ENCODE results near the gene KNG1. TPM values are rescaled to one million over a fixed set of nuclear protein-coding genes. Genes with fewer than 3 reads are reported as not detected.
A peak's percentile ranks its signal among the peaks of the same experiment; 100 is the strongest.

KNG1 gene
- total RNA-seq, 2 donors from 2014 or later = not detected

DNA sequence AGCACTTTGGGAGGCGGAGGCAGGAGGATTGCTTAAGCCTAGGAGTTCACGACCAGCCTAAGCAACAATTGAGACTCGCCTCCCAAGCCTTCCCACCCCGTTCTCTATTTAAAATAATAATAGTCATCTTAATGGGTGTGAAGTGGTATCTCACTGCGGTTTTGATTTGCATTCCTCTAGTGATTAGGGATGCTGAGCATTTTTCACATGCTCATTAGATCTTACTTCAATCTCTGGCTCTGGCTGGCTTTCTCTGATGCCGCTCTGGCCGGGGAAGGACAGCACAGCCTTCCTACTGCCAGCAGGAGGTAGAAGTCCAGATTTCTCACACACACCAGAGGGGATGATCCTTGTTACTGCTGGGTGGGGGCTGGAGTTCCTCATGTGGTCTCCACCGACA lies 58.8 kb downstream of the KNG1 start:
- Mint-ChIP-seq H3K4me3 (no peak overlapping the region), H3K4me1 (no peaks in the 10 kb centered on the region), H3K36me3 (ENCODE audit: low read depth) (no peaks in the 10 kb centered on the region), H3K9me3 (no peaks in the 10 kb centered on the region), H3K27ac (no peak overlapping the region), H3K27me3 (no peaks in the 10 kb centered on the region)
- no peak for ATAC-seq (replicated peaks)

DNA sequence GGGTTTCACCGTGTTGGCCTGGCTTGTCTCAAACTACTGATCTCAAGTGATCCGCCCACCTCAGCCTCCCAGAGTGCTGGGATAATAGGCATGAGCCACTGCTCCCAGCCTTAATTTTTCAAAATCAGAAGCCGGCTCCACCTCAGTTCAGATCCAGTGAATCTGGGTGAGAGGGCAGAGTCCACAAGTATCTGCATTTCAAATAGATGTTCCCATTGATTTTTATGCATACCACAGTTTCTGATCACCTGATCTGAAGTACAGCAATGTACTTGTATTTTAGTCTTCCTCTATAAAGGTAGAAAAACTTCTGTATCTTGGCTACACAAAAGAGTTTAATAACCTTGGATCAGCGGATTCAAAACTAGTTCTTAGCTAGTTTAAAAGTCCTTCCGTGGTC lies 62.0 kb downstream of the KNG1 start:
- Mint-ChIP-seq H3K27ac (no peak overlapping the region), H3K4me1 (no peaks in the 10 kb centered on the region), H3K36me3 (ENCODE audit: low read depth) (peaks cover 19% of the 10 kb centered on the region), H3K4me3 (no peak overlapping the region), H3K9me3 (no peaks in the 10 kb centered on the region), H3K27me3 (no peaks in the 10 kb centered on the region)
- no peak for ATAC-seq (replicated peaks)

DNA sequence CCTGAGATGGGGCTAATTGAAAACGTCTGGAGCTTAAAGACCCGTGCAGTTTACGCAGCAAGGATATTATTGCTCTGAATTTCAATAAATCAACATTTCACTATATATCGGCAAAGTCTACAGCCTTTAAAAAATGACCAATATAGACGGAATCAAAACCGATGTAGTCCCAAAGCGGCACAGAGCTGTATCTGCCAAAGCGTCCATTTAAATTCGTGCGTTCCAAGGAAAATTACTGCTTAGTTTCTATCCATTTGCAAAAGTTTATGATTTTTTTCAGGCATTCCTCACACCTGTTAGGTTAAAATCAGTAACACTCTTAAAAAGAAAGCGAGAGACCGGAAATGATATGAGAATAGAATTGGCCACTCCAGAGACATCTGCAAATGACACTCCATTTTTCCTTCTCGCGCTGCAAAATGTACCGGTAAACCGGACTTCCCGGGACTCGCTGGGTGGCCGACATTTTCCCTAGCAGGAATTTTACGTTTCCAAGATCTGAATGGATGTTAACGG lies 65.4 kb downstream of the KNG1 start:
- H3K4me1 Mint-ChIP-seq = peaks cover 20% of the 10 kb centered on the region
- H3K4me3 Mint-ChIP-seq = peak overlapping the region; percentile 97
- no peaks in the 10 kb centered on the region for H3K27me3 Mint-ChIP-seq
- H3K9me3 Mint-ChIP-seq = no peaks in the 10 kb centered on the region
- peak; percentile 34 for ATAC-seq (replicated peaks)
- peak overlapping the region; percentile 100 for H3K27ac Mint-ChIP-seq
- peaks cover 53% of the 10 kb centered on the region for H3K36me3 Mint-ChIP-seq (ENCODE audit: low read depth)

DNA sequence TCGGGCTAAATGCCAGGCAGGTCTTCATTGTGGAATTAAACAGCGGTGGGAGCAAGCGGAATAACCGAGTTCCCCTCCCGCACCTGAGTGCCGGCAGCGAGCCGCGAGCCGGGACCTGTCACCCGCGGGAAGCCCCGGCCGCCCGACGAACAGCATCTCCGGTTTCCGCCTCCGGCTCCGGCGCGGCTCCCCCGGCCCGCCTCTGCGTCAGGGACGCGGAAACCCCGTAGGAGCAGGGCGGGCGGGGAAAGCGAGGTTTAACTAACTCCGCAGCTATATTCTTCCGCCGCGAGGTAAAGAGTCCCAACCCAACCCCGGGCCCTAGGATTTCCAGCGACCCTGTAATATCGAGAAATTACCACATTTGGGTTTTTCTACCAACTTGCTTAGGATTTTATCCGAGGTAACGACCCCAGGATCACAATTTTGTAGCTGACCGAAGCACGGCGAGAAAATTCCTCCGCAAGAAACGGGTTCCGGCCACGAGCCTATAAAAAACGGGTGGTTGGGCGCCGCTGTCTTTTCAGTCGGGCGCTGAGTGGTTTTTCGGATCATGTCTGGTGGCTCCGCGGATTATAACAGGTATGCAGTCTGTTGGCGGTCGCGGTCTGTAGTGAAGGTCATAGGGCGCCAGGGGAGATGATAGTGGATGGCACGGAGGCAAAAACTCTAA lies 66.0 kb downstream of the KNG1 start, which contains the start of gene EIF4A2:
EIF4A2 (plus strand) TSS at position 520 of the 673 bp plus-strand sequence; CDS start at position 554, 34 bp downstream.
- Mint-ChIP-seq H3K4me3 (peak within 1 kb of the TSS; percentile 97), H3K9me3 (no peaks in the 10 kb centered on the region), H3K27me3 (no peaks in the 10 kb centered on the region), H3K27ac (peak within 1 kb of the TSS; percentile 100), H3K36me3 (ENCODE audit: low read depth) (peaks cover 59% of the 10 kb centered on the region), H3K4me1 (peaks cover 26% of the 10 kb centered on the region)
- peak; percentile 78 for ATAC-seq (replicated peaks)

DNA sequence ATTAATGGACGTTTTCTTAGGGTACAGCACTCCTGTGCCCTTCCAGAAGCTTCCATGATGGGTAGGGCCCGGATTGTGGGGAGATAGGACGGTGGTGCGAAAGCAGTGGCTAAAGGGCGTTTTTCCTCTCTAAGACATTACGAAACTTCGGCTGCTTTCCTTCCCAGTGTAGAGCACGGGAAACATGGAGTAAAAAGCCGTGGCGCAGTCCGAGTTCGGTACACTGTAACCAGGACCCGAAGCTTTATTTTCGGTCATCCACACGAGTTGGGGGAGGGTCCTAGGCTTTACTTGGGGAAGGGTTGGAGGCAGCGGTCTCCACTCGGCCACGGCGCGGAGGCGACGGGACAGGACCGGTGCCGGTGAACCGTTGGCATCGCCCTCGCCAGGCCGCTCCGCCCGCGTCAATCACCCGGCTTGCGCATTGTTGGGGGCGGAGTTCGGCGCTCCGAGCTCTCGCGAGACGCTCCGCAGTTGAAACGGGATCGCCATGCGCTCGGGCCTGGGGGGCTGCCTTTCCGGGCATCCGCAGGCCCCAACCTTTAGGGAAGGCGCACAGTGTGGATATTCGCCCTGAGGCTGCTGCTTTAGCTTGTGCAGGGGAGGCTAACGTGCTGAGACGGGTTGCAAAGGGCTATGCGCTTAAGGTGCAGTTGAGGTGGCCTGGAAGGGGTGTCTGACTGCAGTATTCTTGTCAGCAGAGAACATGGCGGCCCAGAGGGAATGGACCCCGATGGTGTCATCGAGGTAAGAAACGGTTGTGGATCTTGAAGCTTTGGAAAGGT lies 66.8 kb downstream of the KNG1 start:
- H3K36me3 Mint-ChIP-seq (ENCODE audit: low read depth) = peaks cover 66% of the 10 kb centered on the region
- peaks cover 32% of the 10 kb centered on the region for H3K4me1 Mint-ChIP-seq
- no peaks in the 10 kb centered on the region for H3K9me3 Mint-ChIP-seq
- peak overlapping the region; percentile 100 for H3K27ac Mint-ChIP-seq
- H3K4me3 Mint-ChIP-seq = peak overlapping the region; percentile 97
- no peaks in the 10 kb centered on the region for H3K27me3 Mint-ChIP-seq
- peak; percentile 83 for ATAC-seq (replicated peaks)

DNA sequence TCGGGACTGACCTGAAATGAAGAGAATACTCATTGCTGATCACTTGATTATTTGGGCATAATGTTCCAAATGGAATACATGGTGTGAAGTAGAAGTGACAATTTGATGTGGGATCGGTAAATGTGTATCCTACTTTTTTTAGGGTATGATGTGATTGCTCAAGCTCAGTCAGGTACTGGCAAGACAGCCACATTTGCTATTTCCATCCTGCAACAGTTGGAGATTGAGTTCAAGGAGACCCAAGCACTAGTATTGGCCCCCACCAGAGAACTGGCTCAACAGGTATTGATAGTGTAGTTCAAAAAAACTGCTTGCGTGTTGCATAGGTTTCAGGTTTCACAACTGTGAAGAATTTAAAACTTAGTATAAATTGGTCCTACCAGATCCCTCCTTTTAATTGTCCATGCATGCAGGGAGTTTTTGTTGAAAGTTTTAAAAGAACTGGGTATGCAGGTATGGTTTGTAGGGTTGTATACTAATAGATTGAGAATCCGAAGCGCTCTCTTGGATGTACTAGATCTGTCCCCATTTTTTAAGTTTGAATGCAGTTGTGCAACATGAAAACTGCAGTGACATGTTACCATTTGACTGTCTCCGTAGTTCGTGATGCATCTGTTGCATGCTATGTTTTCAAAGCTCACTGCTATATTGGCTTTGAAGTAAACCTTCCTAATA lies 67.8 kb downstream of the KNG1 start:
- Mint-ChIP-seq H3K4me3 (peak overlapping the region; percentile 97), H3K27me3 (no peaks in the 10 kb centered on the region), H3K9me3 (no peaks in the 10 kb centered on the region), H3K4me1 (peaks cover 36% of the 10 kb centered on the region), H3K27ac (peak overlapping the region; percentile 100), H3K36me3 (ENCODE audit: low read depth) (peaks cover 76% of the 10 kb centered on the region)
- ATAC-seq (replicated peaks) = no peak

DNA sequence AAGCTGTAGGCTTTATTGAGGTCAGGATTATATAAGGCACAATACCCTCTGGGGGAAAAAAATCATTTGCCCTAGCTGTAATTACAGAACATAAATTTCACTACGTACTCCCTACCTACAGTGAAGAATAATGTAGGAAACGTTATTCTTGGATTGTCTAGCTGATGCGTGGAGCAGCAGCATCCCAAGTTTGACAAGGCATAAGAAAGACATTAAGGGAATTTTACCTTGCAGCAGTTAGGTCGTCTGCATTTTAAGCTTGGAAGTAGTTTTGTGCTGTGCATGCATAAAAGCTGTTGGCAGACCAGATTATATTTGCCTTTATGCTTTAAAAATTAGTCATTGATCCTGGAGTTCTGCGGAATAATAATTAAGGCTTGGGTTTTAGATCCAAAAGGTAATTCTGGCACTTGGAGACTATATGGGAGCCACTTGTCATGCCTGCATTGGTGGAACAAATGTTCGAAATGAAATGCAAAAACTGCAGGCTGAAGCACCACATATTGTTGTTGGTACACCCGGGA lies 68.4 kb downstream of the KNG1 start:
- H3K9me3 Mint-ChIP-seq = no peaks in the 10 kb centered on the region
- peak overlapping the region; percentile 97 for H3K4me3 Mint-ChIP-seq
- peaks cover 36% of the 10 kb centered on the region for H3K4me1 Mint-ChIP-seq
- peaks cover 82% of the 10 kb centered on the region for H3K36me3 Mint-ChIP-seq (ENCODE audit: low read depth)
- no peak for ATAC-seq (replicated peaks)
- peak overlapping the region; percentile 100 for H3K27ac Mint-ChIP-seq
- no peaks in the 10 kb centered on the region for H3K27me3 Mint-ChIP-seq

DNA sequence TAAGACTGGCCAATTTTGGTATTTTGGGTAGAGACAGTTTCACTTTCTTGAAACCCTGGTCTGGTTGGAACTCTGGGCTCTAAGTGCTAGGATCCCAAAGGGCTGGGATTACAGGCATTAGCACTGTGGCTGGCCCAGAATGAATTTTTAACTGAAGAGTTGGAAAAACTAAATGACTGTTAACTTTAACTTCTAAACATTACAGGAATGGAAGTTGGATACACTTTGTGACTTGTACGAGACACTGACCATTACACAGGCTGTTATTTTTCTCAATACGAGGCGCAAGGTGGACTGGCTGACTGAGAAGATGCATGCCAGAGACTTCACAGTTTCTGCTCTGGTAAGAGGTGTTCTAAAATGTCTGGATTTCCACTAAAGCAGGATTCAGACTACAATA lies 69.8 kb downstream of the KNG1 start:
- no peak for ATAC-seq (replicated peaks)
- H3K4me3 Mint-ChIP-seq = peak overlapping the region; percentile 97
- peaks cover 96% of the 10 kb centered on the region for H3K36me3 Mint-ChIP-seq (ENCODE audit: low read depth)
- H3K4me1 Mint-ChIP-seq = peaks cover 41% of the 10 kb centered on the region
- peak overlapping the region; percentile 100 for H3K27ac Mint-ChIP-seq
- no peaks in the 10 kb centered on the region for H3K27me3 Mint-ChIP-seq
- no peaks in the 10 kb centered on the region for H3K9me3 Mint-ChIP-seq

DNA sequence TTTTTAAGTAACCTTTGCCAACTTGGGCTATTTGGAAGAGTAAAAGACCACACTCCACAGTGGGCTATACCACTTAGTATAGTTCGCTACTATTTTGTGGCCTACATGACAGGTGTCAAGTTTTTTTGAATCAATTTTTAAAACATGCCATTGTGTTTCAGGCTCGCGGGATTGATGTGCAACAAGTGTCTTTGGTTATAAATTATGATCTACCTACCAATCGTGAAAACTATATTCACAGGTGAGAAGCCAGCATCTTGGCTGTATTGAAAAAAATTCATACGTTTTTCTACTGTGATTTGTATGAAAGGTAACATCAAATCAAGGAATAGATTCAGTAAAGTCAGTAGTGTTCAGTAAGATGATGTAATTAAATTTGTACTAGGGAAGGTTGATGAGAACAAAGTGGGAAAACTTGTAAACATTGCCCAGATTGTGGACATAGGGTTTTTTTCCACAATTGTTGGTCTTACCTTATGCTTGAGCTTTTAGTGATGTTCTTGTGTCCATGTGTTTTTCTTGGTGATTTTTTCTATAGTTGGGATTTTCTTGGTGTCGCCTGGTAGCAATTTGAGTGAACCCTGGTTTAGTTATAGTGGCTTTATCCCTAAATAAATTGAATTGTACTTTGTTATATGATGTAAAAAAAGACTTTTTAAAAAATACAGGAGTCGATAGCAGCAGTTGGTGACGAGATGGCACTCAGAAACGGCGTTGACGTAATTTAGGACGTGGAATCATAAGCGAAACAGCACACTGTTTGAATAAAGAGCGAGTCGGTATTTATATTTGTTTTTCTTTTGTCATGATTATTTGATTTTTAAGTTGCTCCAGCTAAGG lies 70.7 kb downstream of the KNG1 start:
- Mint-ChIP-seq H3K9me3 (no peaks in the 10 kb centered on the region), H3K27ac (peak overlapping the region; percentile 100), H3K4me1 (peaks cover 41% of the 10 kb centered on the region), H3K27me3 (no peaks in the 10 kb centered on the region), H3K4me3 (peak overlapping the region; percentile 97), H3K36me3 (ENCODE audit: low read depth) (peaks cover 99% of the 10 kb centered on the region)
- no peak for ATAC-seq (replicated peaks)

DNA sequence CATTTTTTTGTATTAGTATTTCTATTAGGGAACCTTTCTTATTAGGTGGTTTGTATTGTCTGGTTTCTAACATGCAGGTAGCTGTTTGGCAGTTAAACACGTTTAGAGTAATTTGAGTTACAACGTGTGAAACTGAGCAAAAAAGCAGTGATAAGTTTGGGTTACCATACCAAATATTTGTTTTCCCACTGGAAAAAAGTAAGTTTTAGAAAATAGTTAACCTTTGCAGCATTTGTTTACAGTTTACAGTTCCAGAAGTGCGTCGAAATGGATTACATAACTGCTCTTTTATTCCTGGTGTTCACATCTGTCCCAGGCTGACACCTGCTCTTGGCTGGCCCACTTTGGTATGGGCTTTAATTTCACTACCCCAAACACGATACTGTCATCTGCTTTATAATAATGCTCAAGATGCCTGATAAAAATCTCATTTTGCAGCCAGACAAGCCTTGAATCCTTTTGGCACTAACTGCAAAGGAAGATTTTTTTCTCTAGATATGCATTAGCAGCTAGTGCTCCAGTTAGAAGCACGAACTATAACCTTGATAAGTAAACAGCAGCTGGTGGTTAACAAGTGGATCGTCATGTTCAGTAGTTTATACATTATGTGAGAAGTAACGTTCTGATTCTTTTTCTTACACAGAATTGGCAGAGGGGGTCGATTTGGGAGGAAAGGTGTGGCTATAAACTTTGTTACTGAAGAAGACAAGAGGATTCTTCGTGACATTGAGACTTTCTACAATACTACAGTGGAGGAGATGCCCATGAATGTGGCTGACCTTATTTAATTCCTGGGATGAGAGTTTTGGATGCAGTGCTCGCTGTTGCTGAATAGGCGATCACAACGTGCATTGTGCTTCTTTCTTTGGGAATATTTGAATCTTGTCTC lies 71.6 kb downstream of the KNG1 start:
- Mint-ChIP-seq H3K36me3 (ENCODE audit: low read depth) (peaks cover 100% of the 10 kb centered on the region), H3K4me1 (peaks cover 41% of the 10 kb centered on the region), H3K4me3 (peak overlapping the region; percentile 97), H3K9me3 (no peaks in the 10 kb centered on the region), H3K27ac (peak overlapping the region; percentile 100), H3K27me3 (no peaks in the 10 kb centered on the region)
- ATAC-seq (replicated peaks) = no peak

DNA sequence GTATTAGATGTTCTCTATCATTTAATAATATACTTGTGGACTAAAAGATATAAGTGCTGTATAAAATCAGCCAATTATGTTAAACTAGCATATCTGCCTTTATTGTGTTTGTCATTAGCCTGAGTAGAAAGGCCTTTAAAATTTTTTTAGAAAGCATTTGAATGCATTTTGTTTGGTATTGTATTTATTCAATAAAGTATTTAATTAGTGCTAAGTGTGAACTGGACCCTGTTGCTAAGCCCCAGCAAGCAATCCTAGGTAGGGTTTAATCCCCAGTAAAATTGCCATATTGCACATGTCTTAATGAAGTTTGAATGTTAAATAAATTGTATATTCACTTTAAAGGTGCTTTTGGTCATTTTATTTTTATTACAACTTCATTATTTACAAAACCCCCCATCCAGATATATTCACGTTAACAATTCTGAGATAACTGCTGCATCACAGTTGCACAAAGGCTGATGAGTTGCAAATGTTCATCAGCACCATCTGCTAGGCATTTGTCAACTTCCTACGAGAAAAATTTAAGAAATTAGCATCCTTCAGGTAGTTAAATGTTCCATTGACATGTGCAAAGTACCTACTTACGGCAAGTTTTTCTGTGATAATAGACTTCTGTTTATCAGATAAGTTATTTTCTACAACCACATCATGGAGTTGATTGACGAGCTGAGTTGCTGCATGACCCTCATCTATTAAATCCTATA lies 72.5 kb downstream of the KNG1 start:
- no peaks in the 10 kb centered on the region for H3K9me3 Mint-ChIP-seq
- H3K4me3 Mint-ChIP-seq = peak overlapping the region; percentile 97
- H3K27me3 Mint-ChIP-seq = no peaks in the 10 kb centered on the region
- H3K27ac Mint-ChIP-seq = peak overlapping the region; percentile 100
- H3K36me3 Mint-ChIP-seq (ENCODE audit: low read depth) = peaks cover 100% of the 10 kb centered on the region
- peaks cover 41% of the 10 kb centered on the region for H3K4me1 Mint-ChIP-seq
- ATAC-seq (replicated peaks) = no peak

DNA sequence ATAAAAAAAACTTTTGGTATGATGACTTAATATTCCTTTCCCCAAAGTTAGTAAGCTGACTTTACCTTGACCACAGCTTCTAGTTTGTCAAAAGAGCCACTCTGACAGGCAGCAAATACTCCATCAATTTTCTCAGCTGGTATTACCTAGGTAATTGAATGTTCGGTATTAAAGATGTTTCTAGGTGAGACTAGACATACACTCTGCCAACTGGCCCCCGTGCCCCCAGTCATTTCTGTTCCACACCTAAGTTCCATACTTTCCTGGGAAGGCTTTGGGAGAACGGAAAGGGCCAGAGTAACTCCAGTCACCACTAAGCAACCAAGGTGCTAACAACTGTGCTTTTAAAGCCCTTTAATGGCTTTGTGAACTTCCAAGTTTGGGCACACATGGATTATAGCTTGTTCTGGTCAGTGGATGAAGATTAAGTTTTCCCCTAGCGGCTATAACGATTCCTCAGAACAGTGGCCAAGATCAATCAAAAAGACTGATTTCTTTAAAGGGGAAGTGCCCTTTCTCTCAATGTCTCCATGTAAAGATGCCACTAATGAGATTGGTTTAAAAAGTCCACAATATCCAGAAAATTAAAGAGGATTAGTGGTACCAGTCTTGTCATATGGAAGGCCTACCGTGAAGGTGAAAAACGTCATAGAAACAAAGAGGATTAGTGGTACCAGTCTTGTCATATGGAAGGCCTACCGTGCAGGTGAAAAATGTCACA lies 73.3 kb downstream of the KNG1 start:
- no peaks in the 10 kb centered on the region for H3K27me3 Mint-ChIP-seq
- peak overlapping the region; percentile 16 for H3K4me3 Mint-ChIP-seq
- ATAC-seq (replicated peaks) = peak; percentile 20
- H3K27ac Mint-ChIP-seq = peak overlapping the region; percentile 32
- peaks cover 37% of the 10 kb centered on the region for H3K4me1 Mint-ChIP-seq
- H3K36me3 Mint-ChIP-seq (ENCODE audit: low read depth) = peaks cover 100% of the 10 kb centered on the region
- H3K9me3 Mint-ChIP-seq = no peaks in the 10 kb centered on the region
